Skeletal muscle tissue (tissue), 4 donors: ENCODE results near the gene PIK3AP1. TPM values are rescaled to one million over a fixed set of nuclear protein-coding genes. Genes with fewer than 3 reads are reported as not detected.
"Not testable (repeated sequence)": the region's sequence is repeated elsewhere in the genome, so short reads cannot be mapped to it uniquely, and the experiment has no call there.

Experiments used
- H3K27ac ChIP-seq: one replicate; pipeline ENCODE4 v1.7.0; 2013; ENCODE audit warnings: mild to moderate bottlenecking, low read depth, low read length, inconsistent platforms
- H3K27me3 ChIP-seq, 3 donors: one replicate each; pipeline ENCODE4 v1.7.0; 2013; ENCODE audit warnings: low read length in 3 of 3; ENCODE audit not compliant: control insufficient read depth in 3 of 3, insufficient read depth in 3 of 3
- H3K36me3 ChIP-seq, 3 donors: one replicate each; pipeline ENCODE4 v1.7.0; 2013; ENCODE audit warnings: low read length in 3 of 3; ENCODE audit not compliant: control insufficient read depth in 3 of 3, insufficient read depth in 3 of 3
- H3K4me1 ChIP-seq, 3 donors: one replicate each; pipeline ENCODE4 v1.7.0; 2013; ENCODE audit warnings: low read length in 3 of 3, mild to moderate bottlenecking in 3 of 3; ENCODE audit not compliant: control insufficient read depth in 3 of 3, insufficient read depth in 3 of 3
- H3K4me3 ChIP-seq, 3 donors: one replicate each; pipeline ENCODE4 v1.7.0; 2013; ENCODE audit warnings: low read length in 3 of 3
- H3K9ac ChIP-seq, 3 donors: one replicate each; pipeline ENCODE4 v1.7.0; 2013; ENCODE audit warnings: low read length in 3 of 3, mild to moderate bottlenecking in 3 of 3, moderate library complexity in 2 of 3, low read depth in 1 of 3
- H3K9me3 ChIP-seq, 3 donors: one replicate each; pipeline ENCODE4 v1.7.0; 2013; ENCODE audit warnings: low read length in 3 of 3; ENCODE audit not compliant: control insufficient read depth in 3 of 3
- total RNA-seq: library from RNA; depleted of rRNA; stranded (reverse); fragments of >200 nt; gene quantifications from one replicate; pipeline ENCODE4 v1.2.3, GENCODE V29; 2014
- donor health status: Osteomylitis.

Gene PIK3AP1
- total RNA-seq, 1 donor from 2014 or later, result 6.3 TPM

DNA sequence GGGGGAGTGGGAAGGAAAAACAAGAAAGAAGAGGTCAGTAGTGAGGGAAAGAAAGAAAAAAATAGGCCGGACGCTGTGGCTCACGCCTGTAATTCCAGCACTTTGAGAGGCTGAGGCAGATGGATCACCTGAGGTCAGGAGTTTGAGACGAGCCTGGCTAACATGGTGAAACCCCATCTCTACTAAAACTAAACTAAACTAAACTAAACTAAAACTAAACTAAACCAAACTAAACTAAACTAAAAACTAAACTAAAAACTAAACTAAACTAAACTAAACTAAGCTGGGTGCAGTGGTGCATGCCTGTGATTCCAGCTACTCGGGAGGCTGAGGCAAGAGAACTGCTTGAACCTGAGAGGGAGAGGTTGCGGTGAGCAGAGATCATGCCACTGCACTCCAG is 22.0 kb downstream of the PIK3AP1 start:
- H3K9ac ChIP-seq, H3K27ac ChIP-seq: not testable (repeated sequence)

GRCh38 chr10:96697438-96697837 is 22.9 kb downstream of the PIK3AP1 start:
- H3K9ac ChIP-seq, result no peak overlapping the region
- H3K9me3 ChIP-seq, result no peaks in the 10 kb centered on the region

More for the DNA sequence above, 22.0 kb downstream of the PIK3AP1 start:
- H3K4me1 ChIP-seq, H3K36me3 ChIP-seq, H3K9me3 ChIP-seq, H3K4me3 ChIP-seq, H3K27me3 ChIP-seq: not testable (repeated sequence)

GRCh38 chr10:96696845-96697425 is 23.4 kb downstream of the PIK3AP1 start:
- Histone ChIP-seq H3K27ac (no peak overlapping the region), H3K9me3 (no peaks in the 10 kb centered on the region), H3K4me1 (no peaks in the 10 kb centered on the region), H3K9ac (no peak overlapping the region), H3K4me3 (no peak overlapping the region), H3K27me3 (no peaks in the 10 kb centered on the region), H3K36me3 (no peaks in the 10 kb centered on the region)

More at GRCh38 chr10:96697438-96697837, 22.9 kb downstream of the PIK3AP1 start:
- no peak overlapping the region for H3K4me3 ChIP-seq
- no peaks in the 10 kb centered on the region for H3K36me3 ChIP-seq
- no peak overlapping the region for H3K27ac ChIP-seq
- H3K4me1 ChIP-seq, result no peaks in the 10 kb centered on the region
- no peaks in the 10 kb centered on the region for H3K27me3 ChIP-seq

DNA sequence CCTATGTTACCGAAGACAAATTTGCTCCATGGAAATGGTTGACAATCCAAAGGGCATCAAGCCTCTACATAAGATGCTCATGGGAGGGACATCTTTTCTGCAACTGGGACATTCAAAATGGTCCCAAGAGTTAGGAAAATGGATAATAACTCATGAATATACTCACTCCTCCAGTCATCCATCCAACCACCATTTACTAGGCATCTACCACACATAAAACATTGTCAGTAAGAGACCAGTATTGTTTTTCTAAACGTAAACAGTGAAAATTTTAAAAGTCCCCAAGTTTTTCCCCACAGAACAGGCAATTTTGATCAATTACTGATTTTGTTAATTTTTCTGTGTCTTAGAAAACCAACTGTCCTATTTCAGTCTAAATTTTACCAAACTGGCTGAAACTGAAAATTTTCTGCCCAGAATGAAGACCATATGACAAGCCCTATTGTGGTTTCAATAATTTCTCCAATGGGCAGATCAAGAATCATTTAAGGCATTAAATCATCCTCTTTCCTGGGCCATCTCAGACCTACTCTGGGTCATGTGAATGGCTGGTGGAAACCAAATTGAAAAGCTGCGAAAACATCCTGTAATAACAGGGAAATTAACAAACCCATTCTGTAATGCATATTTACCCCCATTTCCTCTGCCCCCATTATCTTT is 24.2 kb downstream of the PIK3AP1 start:
- no peaks in the 10 kb centered on the region for H3K4me1 ChIP-seq
- no peak overlapping the region for H3K4me3 ChIP-seq
- H3K27me3 ChIP-seq, result no peaks in the 10 kb centered on the region
- H3K9ac ChIP-seq, result no peak overlapping the region
- H3K9me3 ChIP-seq, result no peaks in the 10 kb centered on the region
- H3K27ac ChIP-seq, result no peak overlapping the region
- H3K36me3 ChIP-seq, result no peaks in the 10 kb centered on the region

GRCh38 chr10:96695366-96695765 is 24.9 kb downstream of the PIK3AP1 start:
- Histone ChIP-seq H3K36me3 (no peaks in the 10 kb centered on the region), H3K4me3 (no peak overlapping the region), H3K9ac (no peak overlapping the region), H3K4me1 (no peaks in the 10 kb centered on the region), H3K27me3 (no peaks in the 10 kb centered on the region), H3K9me3 (no peaks in the 10 kb centered on the region), H3K27ac (no peak overlapping the region)

DNA sequence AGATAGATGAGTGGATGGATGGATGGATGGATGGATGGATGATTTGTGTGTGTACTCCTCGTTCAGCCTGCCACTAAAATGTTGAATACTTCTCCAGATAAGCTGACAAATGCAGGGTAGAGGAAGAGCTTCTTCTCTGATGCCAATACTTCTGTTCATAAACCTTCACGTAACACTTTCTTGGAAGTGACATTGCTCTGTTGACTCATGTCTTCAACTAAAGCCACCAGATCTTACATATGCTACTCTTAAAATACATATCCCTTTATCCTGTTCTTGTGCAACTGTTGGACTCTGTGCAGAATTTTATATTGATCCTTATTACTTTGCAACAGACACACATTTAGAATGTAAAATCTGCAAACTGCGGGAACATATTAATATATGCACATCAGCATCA is 26.9 kb downstream of the PIK3AP1 start:
- Histone ChIP-seq H3K9me3 (no peaks in the 10 kb centered on the region), H3K9ac (no peak overlapping the region), H3K36me3 (no peaks in the 10 kb centered on the region), H3K27ac (no peak overlapping the region), H3K27me3 (no peaks in the 10 kb centered on the region), H3K4me3 (no peak overlapping the region), H3K4me1 (no peaks in the 10 kb centered on the region)

DNA sequence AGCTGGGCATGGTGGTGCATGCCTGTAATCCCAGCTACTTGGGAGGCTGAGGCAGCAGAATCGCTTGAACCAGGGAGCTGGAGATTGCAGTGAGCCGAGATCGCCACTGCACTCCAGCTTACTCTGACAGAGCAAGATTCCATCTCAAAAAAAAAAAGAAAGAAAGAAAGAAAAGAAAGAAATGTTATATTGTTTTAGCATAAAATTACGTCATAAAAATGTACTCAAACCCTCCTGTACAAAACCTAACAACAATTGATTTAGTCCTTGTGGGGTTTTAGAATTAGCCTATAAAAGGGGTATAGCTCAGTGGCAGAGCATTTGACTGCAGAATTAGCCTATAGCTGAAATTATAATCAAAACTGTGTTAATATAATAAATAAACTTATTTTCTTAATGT is 27.9 kb downstream of the PIK3AP1 start:
- Histone ChIP-seq H3K27ac (no peak overlapping the region), H3K4me3 (no peak overlapping the region)

GRCh38 chr10:96691761-96692160 is 28.6 kb downstream of the PIK3AP1 start:
- Histone ChIP-seq H3K9me3 (no peaks in the 10 kb centered on the region), H3K27ac (no peak overlapping the region), H3K4me1 (no peaks in the 10 kb centered on the region), H3K27me3 (no peaks in the 10 kb centered on the region), H3K36me3 (no peaks in the 10 kb centered on the region), H3K9ac (no peak overlapping the region), H3K4me3 (no peak overlapping the region)

More for the DNA sequence above, 27.9 kb downstream of the PIK3AP1 start:
- no peaks in the 10 kb centered on the region for H3K4me1 ChIP-seq
- H3K9me3 ChIP-seq, result no peaks in the 10 kb centered on the region
- H3K9ac ChIP-seq, result no peak overlapping the region
- H3K36me3 ChIP-seq, result no peaks in the 10 kb centered on the region
- H3K27me3 ChIP-seq, result no peaks in the 10 kb centered on the region

- no peaks in the 10 kb centered on the region for H3K9me3 ChIP-seq
- H3K9ac ChIP-seq, result no peak overlapping the region
- no peak overlapping the region for H3K27ac ChIP-seq
- H3K36me3 ChIP-seq, result no peaks in the 10 kb centered on the region
- H3K27me3 ChIP-seq, result no peaks in the 10 kb centered on the region
- H3K4me3 ChIP-seq, result no peak overlapping the region
- no peaks in the 10 kb centered on the region for H3K4me1 ChIP-seq
Measured at GRCh38 chr10:96690755-96691730, 29.3 kb downstream of the PIK3AP1 start.

- H3K4me1 ChIP-seq, result no peaks in the 10 kb centered on the region
- no peaks in the 10 kb centered on the region for H3K36me3 ChIP-seq
- no peak overlapping the region for H3K27ac ChIP-seq
- H3K9ac ChIP-seq, result no peak overlapping the region
- no peaks in the 10 kb centered on the region for H3K9me3 ChIP-seq
- H3K27me3 ChIP-seq, result no peaks in the 10 kb centered on the region
- no peak overlapping the region for H3K4me3 ChIP-seq
Measured at GRCh38 chr10:96688789-96689188, 31.5 kb downstream of the PIK3AP1 start.
